GM18505 (cell line): ENCODE results near the gene CIDEC.

Experiments
- ATAC-seq: cut with Tn5 transposase; IDR thresholded peaks from one replicate; pipeline ENCODE4 v1.9.1; 2021; ENCODE audit not compliant: unreplicated experiment
- POLR2A ChIP-seq: IDR thresholded peaks from 4 replicates; pipeline ENCODE4 v1.6.1; 2011; ENCODE audit warnings: borderline replicate concordance; ENCODE audit not compliant: insufficient read depth, insufficient read length; ENCODE audit errors: extremely low read depth

Gene CIDEC

GRCh38 chr3:9834520-9835380 is 45.3 kb downstream of the CIDEC start:
- no peak for ATAC-seq
- TF ChIP-seq POLR2A = no peak

GRCh38 chr3:9833078-9833477 is 47.0 kb downstream of the CIDEC start:
- TF ChIP-seq POLR2A = no peak
- no peak for ATAC-seq

GRCh38 chr3:9831253-9831652 is 48.8 kb downstream of the CIDEC start:
- no peak for ATAC-seq
- TF ChIP-seq POLR2A = no peak

GRCh38 chr3:9828801-9829755 is 51.0 kb downstream of the CIDEC start:
- no peak for ATAC-seq
- TF ChIP-seq POLR2A = no peak

- ATAC-seq = no peak
- TF ChIP-seq POLR2A = no peak
These were observed 53.1 kb downstream of the CIDEC start for GRCh38 chr3:9826815-9827573.

GRCh38 chr3:9825451-9826040 is 54.5 kb downstream of the CIDEC start:
- no peak for ATAC-seq
- no peak for TF ChIP-seq POLR2A

GRCh38 chr3:9820946-9821345 is 59.1 kb downstream of the CIDEC start:
- no peak for ATAC-seq

GRCh38 chr3:9820543-9820942 is 59.5 kb downstream of the CIDEC start:
- no peak for ATAC-seq
- no peak for TF ChIP-seq POLR2A

More at GRCh38 chr3:9820946-9821345, 59.1 kb downstream of the CIDEC start:
- TF ChIP-seq POLR2A = no peak

- no peak for TF ChIP-seq POLR2A
- no peak for ATAC-seq
These were observed 61.3 kb downstream of the CIDEC start for GRCh38 chr3:9818666-9819335.

- ATAC-seq = no peak
These were observed 62.6 kb downstream of the CIDEC start for GRCh38 chr3:9817436-9817835.

More at GRCh38 chr3:9817436-9817835, 62.6 kb downstream of the CIDEC start:
- no peak for TF ChIP-seq POLR2A
